ENCODE results near the gene WDR6.
"Not testable (repeated sequence)": the region's sequence is repeated elsewhere in the genome, so short reads cannot be mapped to it uniquely, and the experiment has no call there.

Gene WDR6

GRCh38 chr3:48991851-48992545 lies 15.2 kb upstream of the WDR6 start:
- no peak for DNase-seq

GRCh38 chr3:48993834-48994233 lies 13.4 kb upstream of the WDR6 start:
- DNase-seq: no peak

GRCh38 chr3:48996640-48997039 lies 10.6 kb upstream of the WDR6 start:
- no peak for DNase-seq

GRCh38 chr3:48997102-48997635 lies 10.0 kb upstream of the WDR6 start:
- no peak for DNase-seq

GRCh38 chr3:48997714-48998637 lies 9.2 kb upstream of the WDR6 start:
- DNase-seq: no peak

- no peak for DNase-seq
Measured at GRCh38 chr3:48999085-48999858, 7.9 kb upstream of the WDR6 start.

- DNase-seq: no peak
Measured at GRCh38 chr3:49001155-49001554, 6.0 kb upstream of the WDR6 start.

GRCh38 chr3:49004352-49005302 lies 2.6 kb upstream of the WDR6 start:
- no peak for DNase-seq

GRCh38 chr3:49005303-49005680 lies 1.9 kb upstream of the WDR6 start:
- no peak for DNase-seq

GRCh38 chr3:49005998-49006397 lies 1.2 kb upstream of the WDR6 start:
- no peak for DNase-seq

- DNase-seq: peak; percentile 43
Measured at GRCh38 chr3:49006408-49007067, 653 bp upstream of the WDR6 start.

GRCh38 chr3:49007771-49008528 lies 759 bp downstream of the WDR6 start:
- peak; percentile 94 for DNase-seq

GRCh38 chr3:49008627-49009026 lies 1.4 kb downstream of the WDR6 start:
- not testable (repeated sequence) for DNase-seq

- no peak for DNase-seq
Measured at GRCh38 chr3:49009396-49009795, 2.2 kb downstream of the WDR6 start.

GRCh38 chr3:49012441-49013017 lies 5.3 kb downstream of the WDR6 start:
- DNase-seq: no peak

- DNase-seq: no peak
Measured at GRCh38 chr3:49013113-49013737, 6.0 kb downstream of the WDR6 start.

GRCh38 chr3:49013738-49014660 lies 6.8 kb downstream of the WDR6 start:
- DNase-seq: peak; percentile 37

- no peak for DNase-seq
Measured at GRCh38 chr3:49015072-49015471, 7.9 kb downstream of the WDR6 start.

- no peak for DNase-seq
Measured at GRCh38 chr3:49015765-49016164, 8.6 kb downstream of the WDR6 start.
